ENCODE data around the gene TNN.

DNA sequence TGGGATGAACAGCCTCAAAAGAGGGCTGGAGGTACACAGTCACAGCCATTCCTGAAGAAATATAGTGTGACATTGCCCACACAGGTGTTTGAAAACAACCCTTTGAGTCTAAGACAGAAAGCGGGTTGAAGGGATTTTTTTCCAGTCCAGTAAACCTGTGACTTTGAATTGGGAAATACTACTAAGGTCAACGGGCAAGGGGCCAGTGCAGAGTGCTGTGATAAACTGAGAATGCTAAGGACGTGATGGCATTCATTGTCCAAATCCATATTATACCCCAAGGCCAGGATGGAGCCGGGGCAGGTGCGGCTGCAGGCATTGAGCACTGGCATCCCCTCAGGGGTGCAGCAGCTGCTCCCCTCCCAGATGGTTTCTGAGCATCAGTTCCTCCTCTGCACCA lies 88.3 kb downstream of the TNN start:
- TF ChIP-seq CTCF (conservative IDR thresholded peaks at IDR 0.05 in 1 of 2, IDR thresholded peaks at IDR 0.05 in 1 of 2; ENCODE audit: low read depth in 1 of 2, low read length in 2 of 2) = no peak
- no peak for TF ChIP-seq EZH2 (IDR thresholded peaks at IDR 0.05; ENCODE audit: low read length, missing control alignments)
